ENCODE results near the gene DTNB.

Gene DTNB

DNA sequence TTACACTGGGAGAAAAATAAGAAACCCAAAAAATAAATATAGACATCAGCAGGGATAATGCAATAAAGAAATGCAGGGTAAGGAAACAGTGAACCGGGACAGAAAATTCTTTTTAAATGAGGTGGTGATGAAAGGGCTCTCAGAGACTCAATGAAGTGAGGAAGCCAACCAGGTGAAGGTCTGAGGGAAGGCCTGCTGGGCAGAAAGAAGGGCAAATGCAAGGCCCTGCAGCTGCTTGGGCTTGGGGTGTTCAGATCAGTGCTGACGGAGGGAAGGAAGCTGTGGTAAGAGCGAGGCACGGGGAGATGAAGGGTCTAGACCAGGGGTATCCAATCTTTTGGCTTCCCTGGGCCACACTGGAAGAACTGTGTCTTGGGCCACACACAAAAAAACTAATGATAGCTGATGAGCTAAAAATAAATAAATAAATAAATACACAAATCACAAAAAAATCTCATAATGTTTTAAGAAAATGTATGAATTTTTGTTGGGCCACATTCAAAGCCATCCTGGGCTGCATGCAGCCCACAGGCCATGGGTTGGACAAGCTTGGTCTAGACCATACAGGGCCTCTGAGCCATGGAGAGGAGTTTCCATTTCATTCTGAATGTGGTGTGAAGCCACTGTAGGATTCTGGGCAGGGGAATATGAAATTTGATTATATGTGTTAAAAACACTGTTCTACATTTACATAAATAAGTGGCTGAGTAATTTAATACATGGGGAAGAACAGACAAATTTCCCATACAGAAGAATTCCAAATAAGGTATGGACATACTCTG is 235.3 kb downstream of the DTNB start:
- H3K27me3 ChIP-seq (ENCODE audit: control insufficient read depth, insufficient read depth, low read length, poor library complexity, severe bottlenecking) = no peaks in the 10 kb centered on the region
- no peak overlapping the region for H3K4me3 ChIP-seq (ENCODE audit: insufficient read depth, low read depth, low read length)
- no peak overlapping the region for H3K27ac ChIP-seq (ENCODE audit: insufficient read depth, low read depth, low read length, poor library complexity, severe bottlenecking)
- H3K36me3 ChIP-seq (ENCODE audit: control insufficient read depth, insufficient read depth, low read length) = peaks cover 13% of the 10 kb centered on the region
- WGBS, 2 experiments = 89 to 91% methylated on average over 4 of the region's 4 CpGs
- no peaks in the 10 kb centered on the region for H3K4me1 ChIP-seq (ENCODE audit: control insufficient read depth, insufficient read depth, low read length)
- H3K9me3 ChIP-seq (ENCODE audit: control insufficient read depth, low read length) = no peaks in the 10 kb centered on the region

DNA sequence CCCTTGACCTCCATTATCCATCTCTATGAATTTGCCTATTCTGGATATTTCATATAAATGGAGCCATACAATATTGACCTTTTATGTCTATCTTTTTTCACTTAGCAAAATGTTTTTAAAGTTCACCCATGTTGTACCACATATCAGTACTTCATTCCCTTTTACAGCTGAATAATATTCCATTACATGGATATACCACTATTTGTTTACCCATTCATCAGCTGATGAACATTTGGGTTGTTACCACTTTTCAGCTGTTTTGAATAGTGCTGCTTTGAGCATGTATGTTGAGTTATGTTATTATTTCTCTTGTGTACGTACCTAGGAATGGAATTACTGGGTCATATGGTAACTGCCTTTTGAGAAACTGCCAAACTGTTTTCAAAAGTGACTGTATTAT is 238.0 kb downstream of the DTNB start:
- peaks cover 13% of the 10 kb centered on the region for H3K36me3 ChIP-seq (ENCODE audit: control insufficient read depth, insufficient read depth, low read length)
- H3K27ac ChIP-seq (ENCODE audit: insufficient read depth, low read depth, low read length, poor library complexity, severe bottlenecking) = no peak overlapping the region
- H3K4me3 ChIP-seq (ENCODE audit: insufficient read depth, low read depth, low read length) = no peak overlapping the region
- H3K9me3 ChIP-seq (ENCODE audit: control insufficient read depth, low read length) = no peaks in the 10 kb centered on the region
- no peaks in the 10 kb centered on the region for H3K4me1 ChIP-seq (ENCODE audit: control insufficient read depth, insufficient read depth, low read length)
- H3K27me3 ChIP-seq (ENCODE audit: control insufficient read depth, insufficient read depth, low read length, poor library complexity, severe bottlenecking) = no peaks in the 10 kb centered on the region
- 93 to 97% methylated on average over 1 of the region's 1 CpG for WGBS, 2 experiments

DNA sequence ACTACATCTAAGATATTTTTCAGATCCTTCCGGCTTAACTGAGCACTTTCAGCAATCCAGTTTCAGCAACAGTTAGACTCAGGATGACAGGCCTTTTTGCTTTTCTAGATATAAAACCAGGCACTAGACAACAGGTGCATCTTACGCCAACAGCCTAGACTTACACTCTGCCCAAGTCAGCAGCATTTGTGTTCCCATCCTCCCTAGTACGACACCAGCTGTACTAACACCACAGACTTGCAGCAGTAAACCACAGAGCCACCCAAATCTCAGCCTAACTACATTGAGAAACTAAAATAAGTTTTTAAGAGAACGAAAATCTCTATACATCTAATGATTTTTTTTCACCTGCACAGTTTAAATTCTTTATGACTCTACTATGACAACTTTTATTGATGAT is 241.8 kb downstream of the DTNB start:
- no peaks in the 10 kb centered on the region for H3K27me3 ChIP-seq (ENCODE audit: control insufficient read depth, insufficient read depth, low read length, poor library complexity, severe bottlenecking)
- H3K9me3 ChIP-seq (ENCODE audit: control insufficient read depth, low read length) = no peaks in the 10 kb centered on the region
- H3K4me3 ChIP-seq (ENCODE audit: insufficient read depth, low read depth, low read length) = no peak overlapping the region
- no peaks in the 10 kb centered on the region for H3K4me1 ChIP-seq (ENCODE audit: control insufficient read depth, insufficient read depth, low read length)
- WGBS, 2 experiments = 90 to 93% methylated on average over 3 to 4 of the region's 4 CpGs
- peaks cover 13% of the 10 kb centered on the region for H3K36me3 ChIP-seq (ENCODE audit: control insufficient read depth, insufficient read depth, low read length)
- no peak overlapping the region for H3K27ac ChIP-seq (ENCODE audit: insufficient read depth, low read depth, low read length, poor library complexity, severe bottlenecking)

- Histone ChIP-seq H3K27ac (ENCODE audit: insufficient read depth, low read depth, low read length, poor library complexity, severe bottlenecking) (no peak overlapping the region), H3K27me3 (ENCODE audit: control insufficient read depth, insufficient read depth, low read length, poor library complexity, severe bottlenecking) (no peaks in the 10 kb centered on the region), H3K36me3 (ENCODE audit: control insufficient read depth, insufficient read depth, low read length) (peaks cover 5% of the 10 kb centered on the region), H3K9me3 (ENCODE audit: control insufficient read depth, low read length) (no peaks in the 10 kb centered on the region), H3K4me3 (ENCODE audit: insufficient read depth, low read depth, low read length) (no peak overlapping the region), H3K4me1 (ENCODE audit: control insufficient read depth, insufficient read depth, low read length) (no peaks in the 10 kb centered on the region)
- 98 to 100% methylated on average over 7 of the region's 7 CpGs for WGBS, 2 experiments
Measured at GRCh38 chr2:25430556-25430955, 242.8 kb downstream of the DTNB start.

- Histone ChIP-seq H3K4me1 (ENCODE audit: control insufficient read depth, insufficient read depth, low read length) (no peaks in the 10 kb centered on the region), H3K4me3 (ENCODE audit: insufficient read depth, low read depth, low read length) (no peak overlapping the region), H3K27ac (ENCODE audit: insufficient read depth, low read depth, low read length, poor library complexity, severe bottlenecking) (no peak overlapping the region), H3K27me3 (ENCODE audit: control insufficient read depth, insufficient read depth, low read length, poor library complexity, severe bottlenecking) (no peaks in the 10 kb centered on the region), H3K36me3 (ENCODE audit: control insufficient read depth, insufficient read depth, low read length) (no peaks in the 10 kb centered on the region), H3K9me3 (ENCODE audit: control insufficient read depth, low read length) (no peaks in the 10 kb centered on the region)
- 88 to 94% methylated on average over 2 to 3 of the region's 3 CpGs for WGBS, 2 experiments
Measured at GRCh38 chr2:25426326-25426725, 247.1 kb downstream of the DTNB start.

DNA sequence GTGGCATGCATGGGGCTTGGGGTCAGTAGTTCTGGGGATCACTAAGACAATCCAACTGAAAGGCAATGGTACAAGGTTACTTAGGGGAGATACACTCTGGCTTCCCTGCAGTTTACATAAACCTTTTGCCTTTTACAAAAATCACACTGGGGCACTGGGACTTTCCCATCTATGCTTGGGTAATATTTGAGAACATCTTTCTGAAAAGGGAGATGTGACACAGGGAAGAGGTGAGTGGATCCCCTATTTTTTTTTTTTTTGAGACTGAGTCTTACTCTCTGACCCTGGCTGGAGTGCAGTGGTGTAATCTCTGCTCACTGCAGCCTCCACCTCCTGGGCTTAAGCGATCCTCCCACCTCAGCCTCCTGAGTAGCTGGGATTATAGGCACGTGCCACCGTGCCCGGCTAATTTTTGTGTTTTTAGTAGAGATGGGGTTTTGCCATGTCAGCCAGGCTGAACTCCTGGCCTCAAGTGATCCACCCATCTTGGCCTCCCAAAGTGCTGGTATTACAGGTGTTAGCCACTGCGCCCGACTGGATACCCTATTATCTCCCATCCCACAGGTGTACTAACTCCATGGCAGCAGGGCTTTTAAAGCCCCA is 248.8 kb downstream of the DTNB start:
- WGBS, 2 experiments = 92 to 98% methylated on average over 6 of the region's 6 CpGs
- Histone ChIP-seq H3K4me3 (ENCODE audit: insufficient read depth, low read depth, low read length) (no peak overlapping the region), H3K36me3 (ENCODE audit: control insufficient read depth, insufficient read depth, low read length) (no peaks in the 10 kb centered on the region), H3K27me3 (ENCODE audit: control insufficient read depth, insufficient read depth, low read length, poor library complexity, severe bottlenecking) (no peaks in the 10 kb centered on the region), H3K9me3 (ENCODE audit: control insufficient read depth, low read length) (no peaks in the 10 kb centered on the region), H3K4me1 (ENCODE audit: control insufficient read depth, insufficient read depth, low read length) (no peaks in the 10 kb centered on the region), H3K27ac (ENCODE audit: insufficient read depth, low read depth, low read length, poor library complexity, severe bottlenecking) (no peak overlapping the region)

GRCh38 chr2:25421820-25422411 is 251.5 kb downstream of the DTNB start:
- no peaks in the 10 kb centered on the region for H3K9me3 ChIP-seq (ENCODE audit: control insufficient read depth, low read length)
- peaks cover 5% of the 10 kb centered on the region for H3K36me3 ChIP-seq (ENCODE audit: control insufficient read depth, insufficient read depth, low read length)
- H3K27me3 ChIP-seq (ENCODE audit: control insufficient read depth, insufficient read depth, low read length, poor library complexity, severe bottlenecking) = no peaks in the 10 kb centered on the region
- WGBS, 2 experiments = 92 to 93% methylated on average over 3 of the region's 3 CpGs
- no peak overlapping the region for H3K4me3 ChIP-seq (ENCODE audit: insufficient read depth, low read depth, low read length)
- no peaks in the 10 kb centered on the region for H3K4me1 ChIP-seq (ENCODE audit: control insufficient read depth, insufficient read depth, low read length)
- H3K27ac ChIP-seq (ENCODE audit: insufficient read depth, low read depth, low read length, poor library complexity, severe bottlenecking) = no peak overlapping the region

DNA sequence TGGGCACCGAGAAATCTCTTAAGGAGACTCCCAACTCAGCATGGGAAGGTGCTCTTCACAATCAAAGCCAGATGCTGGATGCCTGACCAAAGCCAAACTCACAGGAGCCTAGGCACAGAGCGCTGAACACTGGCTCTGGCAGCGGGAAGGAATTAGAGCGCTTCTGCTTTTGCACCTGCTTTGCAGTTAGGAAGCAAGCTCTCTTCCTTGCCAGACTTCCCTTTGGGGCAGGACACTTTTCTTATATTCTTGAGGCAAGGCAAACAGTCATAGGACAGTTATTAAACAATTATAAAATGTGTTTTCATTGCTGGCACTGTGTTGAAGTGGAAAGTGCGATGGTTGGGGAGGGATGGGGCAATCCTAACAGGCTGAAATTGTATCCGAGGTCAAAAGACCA is 252.1 kb downstream of the DTNB start:
- 94 to 96% methylated on average over 6 of the region's 6 CpGs for WGBS, 2 experiments
- Histone ChIP-seq H3K4me1 (ENCODE audit: control insufficient read depth, insufficient read depth, low read length) (no peaks in the 10 kb centered on the region), H3K27me3 (ENCODE audit: control insufficient read depth, insufficient read depth, low read length, poor library complexity, severe bottlenecking) (no peaks in the 10 kb centered on the region)

GRCh38 chr2:25420820-25421237 is 252.5 kb downstream of the DTNB start:
- H3K27ac ChIP-seq (ENCODE audit: insufficient read depth, low read depth, low read length, poor library complexity, severe bottlenecking) = no peak overlapping the region
- WGBS, 2 experiments = 93 to 98% methylated on average over 2 of the region's 2 CpGs
- H3K4me3 ChIP-seq (ENCODE audit: insufficient read depth, low read depth, low read length) = no peak overlapping the region
- peaks cover 5% of the 10 kb centered on the region for H3K36me3 ChIP-seq (ENCODE audit: control insufficient read depth, insufficient read depth, low read length)
- H3K9me3 ChIP-seq (ENCODE audit: control insufficient read depth, low read length) = no peaks in the 10 kb centered on the region
- no peaks in the 10 kb centered on the region for H3K4me1 ChIP-seq (ENCODE audit: control insufficient read depth, insufficient read depth, low read length)
- H3K27me3 ChIP-seq (ENCODE audit: control insufficient read depth, insufficient read depth, low read length, poor library complexity, severe bottlenecking) = no peaks in the 10 kb centered on the region

More for the DNA sequence above, 252.1 kb downstream of the DTNB start:
- H3K4me3 ChIP-seq (ENCODE audit: insufficient read depth, low read depth, low read length) = no peak overlapping the region
- no peaks in the 10 kb centered on the region for H3K9me3 ChIP-seq (ENCODE audit: control insufficient read depth, low read length)
- peaks cover 5% of the 10 kb centered on the region for H3K36me3 ChIP-seq (ENCODE audit: control insufficient read depth, insufficient read depth, low read length)
- H3K27ac ChIP-seq (ENCODE audit: insufficient read depth, low read depth, low read length, poor library complexity, severe bottlenecking) = no peak overlapping the region

DNA sequence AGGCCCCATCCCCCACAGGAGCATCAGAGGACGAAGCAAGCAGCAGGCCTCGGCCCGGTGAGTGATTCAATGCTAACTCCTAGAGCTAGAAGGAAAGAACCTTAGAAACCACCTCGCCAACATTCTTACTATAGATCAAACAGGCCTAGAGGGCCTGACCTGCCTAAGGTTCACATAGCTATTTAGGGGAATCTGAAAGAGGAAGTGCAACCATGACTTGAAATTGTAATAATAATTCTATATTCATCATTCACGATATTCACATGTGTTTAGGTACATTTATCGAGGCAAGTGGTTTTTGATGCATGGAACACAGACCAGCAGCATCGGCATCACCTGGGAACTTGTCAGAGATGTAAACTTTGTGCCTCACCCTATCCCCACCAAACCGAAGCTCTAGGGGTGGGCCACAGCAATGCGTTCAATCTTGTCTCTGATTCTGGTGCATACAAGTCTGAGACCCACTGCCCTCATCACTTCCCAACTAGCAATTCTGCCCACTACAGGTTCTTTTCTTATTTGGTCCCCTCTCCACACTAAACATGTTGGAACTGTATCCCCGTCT is 253.6 kb downstream of the DTNB start:
- Histone ChIP-seq H3K27ac (ENCODE audit: insufficient read depth, low read depth, low read length, poor library complexity, severe bottlenecking) (no peak overlapping the region), H3K4me3 (ENCODE audit: insufficient read depth, low read depth, low read length) (no peak overlapping the region), H3K36me3 (ENCODE audit: control insufficient read depth, insufficient read depth, low read length) (peaks cover 5% of the 10 kb centered on the region), H3K27me3 (ENCODE audit: control insufficient read depth, insufficient read depth, low read length, poor library complexity, severe bottlenecking) (no peaks in the 10 kb centered on the region), H3K4me1 (ENCODE audit: control insufficient read depth, insufficient read depth, low read length) (no peaks in the 10 kb centered on the region), H3K9me3 (ENCODE audit: control insufficient read depth, low read length) (no peaks in the 10 kb centered on the region)
- 93 to 94% methylated on average over 9 to 10 of the region's 10 CpGs for WGBS, 2 experiments
